Colonic mucosa (tissue), 4 donors: Measurements from ENCODE around the gene RNF223. TPM values are rescaled to one million over a fixed set of nuclear protein-coding genes. Genes with fewer than 3 reads are reported as not detected.
"Not testable (repeated sequence)": the region's sequence is repeated elsewhere in the genome, so short reads cannot be mapped to it uniquely, and the experiment has no call there.

Source experiments
- DNase-seq: peaks from one replicate; pipeline ENCODE4 v3.0.0-alpha.2; 2020
- H3K27ac ChIP-seq: fragments of 200-600 bp; one replicate; pipeline ENCODE4 v1.8.0; 2021
- H3K27me3 ChIP-seq: fragments of 200-600 bp; one replicate; pipeline ENCODE4 v1.8.0; 2021
- H3K36me3 ChIP-seq: fragments of 200-600 bp; one replicate; pipeline ENCODE4 v1.8.0; 2021
- H3K4me1 ChIP-seq: fragments of 200-600 bp; one replicate; pipeline ENCODE4 v1.8.0; 2021; ENCODE audit warnings: mild to moderate bottlenecking
- H3K4me3 ChIP-seq: fragments of 200-600 bp; one replicate; pipeline ENCODE4 v1.8.0; 2021
- H3K9ac ChIP-seq, 2 donors: one replicate each; pipeline ENCODE4 v1.7.0; 2013; ENCODE audit warnings: control low read depth in 2 of 2, low read depth in 2 of 2, low read length in 2 of 2
- H3K9me3 ChIP-seq: fragments of 200-600 bp; one replicate; pipeline ENCODE4 v1.8.0; 2021
- CTCF ChIP-seq: fragments of 200-600 bp; IDR thresholded peaks from one replicate; pipeline ENCODE4 v1.8.0; 2022; ENCODE audit warnings: antibody characterized with exemption, mild to moderate bottlenecking
- intact Hi-C: fragments of 100-400 bp; cut with DNase I; formaldehyde crosslinking; loops from one replicate; pipeline ENCODE4 v1.14.1; 2022
- total RNA-seq, 2 donors: library from RNA; stranded (reverse); fragmentation: NEBNext Ultra II Directional in 1 of 2; extraction: Animal tissue kit (Norgen Biotek cat#: 25700) in 1 of 2; gene quantifications; one replicate each; pipeline ENCODE4 v1.2.1, GENCODE V29; 2021
- donor health status: healthy.
- donor health status: DM: no; HTN: no; CAD: no.
- donor health status: DM: no; HTN: no; CAD: no.

RNF223 gene
- total RNA-seq, 2 donors from 2014 or later: 5.1 to 5.7 TPM

DNA sequence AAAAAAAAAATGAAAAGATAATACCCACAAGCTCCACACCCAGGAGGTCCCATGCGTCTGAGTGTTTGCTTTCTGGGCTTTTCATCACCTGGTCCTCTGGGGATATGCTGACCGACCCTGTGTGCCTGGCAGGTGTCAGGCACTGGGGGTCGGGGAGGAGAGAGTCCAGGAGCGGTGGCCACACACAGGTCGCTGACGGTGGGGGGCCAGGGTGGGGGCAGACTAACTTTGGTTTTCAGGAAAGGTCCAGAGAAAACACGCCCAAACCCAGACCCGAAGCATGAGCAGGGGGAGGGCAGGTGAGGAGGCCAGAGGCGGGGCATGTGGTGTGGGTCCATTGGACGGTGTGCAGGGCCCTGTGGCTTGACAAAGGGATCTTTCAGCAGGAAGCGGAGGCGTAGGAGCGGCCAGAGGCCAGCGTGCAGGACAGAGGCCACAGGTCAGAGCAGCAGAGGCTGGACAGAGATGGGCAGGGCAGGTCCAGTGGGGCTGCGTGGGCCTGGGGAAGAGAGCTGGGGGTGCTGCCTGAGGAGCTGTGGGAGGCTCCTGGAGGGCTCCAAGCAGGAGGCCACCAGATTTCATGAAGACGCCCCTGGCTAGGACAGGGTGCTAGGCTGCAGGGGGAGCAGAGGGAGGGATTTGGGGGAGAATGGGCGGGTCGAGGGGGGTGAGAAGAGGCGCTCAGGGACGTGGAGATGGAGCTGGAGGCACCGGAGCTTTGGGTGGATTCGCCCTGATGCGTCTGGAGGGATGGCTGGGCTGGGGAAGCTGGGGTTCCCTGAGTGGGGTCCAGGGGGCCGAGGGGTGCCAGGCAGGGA lies 15.8 kb downstream of the RNF223 start:
- no peak overlapping the region for H3K4me3 ChIP-seq
- H3K9ac ChIP-seq: no peak overlapping the region
- no peak for TF ChIP-seq CTCF
- no peaks in the 10 kb centered on the region for H3K36me3 ChIP-seq
- no peaks in the 10 kb centered on the region for H3K9me3 ChIP-seq
- no peak overlapping the region for H3K27ac ChIP-seq
- intact Hi-C loops: no loop called here
- DNase-seq: no peak
- H3K4me1 ChIP-seq: peaks cover 12% of the 10 kb centered on the region
- H3K27me3 ChIP-seq: peaks cover 51% of the 10 kb centered on the region

DNA sequence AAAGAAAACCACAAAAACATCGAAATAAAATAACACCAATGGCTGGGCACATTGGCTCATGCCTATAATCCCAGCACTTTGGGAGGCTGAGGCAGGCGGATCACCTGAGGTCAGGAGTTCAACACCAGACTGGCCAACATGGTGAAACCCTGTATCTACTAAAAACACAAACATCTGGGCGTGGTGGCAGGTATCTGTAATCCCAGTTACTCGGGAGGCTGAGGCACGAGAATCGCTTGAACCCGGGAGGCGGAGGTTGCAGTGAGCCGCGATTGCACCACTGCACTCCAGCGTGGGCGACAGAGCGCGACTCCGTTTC lies 16.4 kb downstream of the RNF223 start:
- DNase-seq, H3K9me3 ChIP-seq, H3K27ac ChIP-seq, H3K36me3 ChIP-seq, H3K4me3 ChIP-seq, H3K9ac ChIP-seq, intact Hi-C loops: not testable (repeated sequence)
- peaks cover 46% of the 10 kb centered on the region for H3K27me3 ChIP-seq
- H3K4me1 ChIP-seq: peaks cover 12% of the 10 kb centered on the region

- Histone ChIP-seq H3K27ac (no peak overlapping the region), H3K36me3 (no peaks in the 10 kb centered on the region), H3K4me3 (no peak overlapping the region), H3K27me3 (peaks cover 33% of the 10 kb centered on the region), H3K4me1 (peaks cover 12% of the 10 kb centered on the region), H3K9me3 (no peaks in the 10 kb centered on the region), H3K9ac (no peak overlapping the region)
- intact Hi-C loops: no loop called here
- DNase-seq: no peak
- TF ChIP-seq CTCF: no peak
Observed at GRCh38 chr1:1055841-1056736, 18.0 kb downstream of the RNF223 start.

DNA sequence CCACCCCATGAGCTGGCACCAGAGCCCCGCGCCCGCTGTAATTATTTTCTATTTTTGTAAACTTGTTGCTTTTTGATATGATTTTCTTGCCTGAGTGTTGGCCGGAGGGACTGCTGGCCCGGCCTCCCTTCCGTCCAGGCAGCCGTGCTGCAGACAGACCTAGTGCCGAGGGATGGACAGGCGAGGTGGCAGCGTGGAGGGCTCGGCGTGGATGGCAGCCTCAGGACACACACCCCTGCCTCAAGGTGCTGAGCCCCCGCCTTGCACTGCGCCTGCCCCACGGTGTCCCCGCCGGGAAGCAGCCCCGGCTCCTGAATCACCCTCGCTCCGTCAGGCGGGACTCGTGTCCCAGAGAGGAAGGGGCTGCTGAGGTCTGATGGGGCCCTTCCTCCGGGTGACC lies 19.1 kb downstream of the RNF223 start:
- Histone ChIP-seq H3K27me3 (peaks cover 22% of the 10 kb centered on the region), H3K4me1 (peaks cover 11% of the 10 kb centered on the region), H3K27ac (no peak overlapping the region), H3K9me3 (no peaks in the 10 kb centered on the region), H3K4me3 (no peak overlapping the region), H3K36me3 (no peaks in the 10 kb centered on the region), H3K9ac (no peak overlapping the region)
- TF ChIP-seq CTCF: no peak
- DNase-seq: no peak
- intact Hi-C loops: no loop called here

- Histone ChIP-seq H3K27ac (no peak overlapping the region), H3K4me1 (peaks cover 6% of the 10 kb centered on the region), H3K4me3 (no peak overlapping the region), H3K27me3 (peaks cover 14% of the 10 kb centered on the region), H3K9ac (no peak overlapping the region), H3K9me3 (no peaks in the 10 kb centered on the region), H3K36me3 (no peaks in the 10 kb centered on the region)
- no peak for TF ChIP-seq CTCF
- no peak for DNase-seq
- intact Hi-C loops: no loop called here
Observed at GRCh38 chr1:1054099-1054700, 19.9 kb downstream of the RNF223 start.
